Measurements from ENCODE around the gene PAF1. TPM values are rescaled to one million over a fixed set of nuclear protein-coding genes. Genes with fewer than 3 reads are reported as not detected.

The PAF1 gene
- total RNA-seq, 1 experiment from 2014 or later, result 901 TPM

GRCh38 chr19:39347332-39348164, 43.4 kb downstream of the PAF1 start:
- Histone ChIP-seq H3K36me3 (ENCODE audit: control insufficient read depth, insufficient read depth, low read length) (peaks cover 69% of the 10 kb centered on the region), H3K9me3 (ENCODE audit: control insufficient read depth, insufficient read depth, low read depth, low read length) (no peaks in the 10 kb centered on the region), H3K4me3 (ENCODE audit: low read depth in 2 of 2, low read length in 2 of 2) (no peak overlapping the region), H3K4me1 (ENCODE audit: control insufficient read depth, insufficient read depth, low read length) (peaks cover 33% of the 10 kb centered on the region), H3K27ac (ENCODE audit: low read length) (no peak overlapping the region), H3K27me3 (ENCODE audit: control insufficient read depth, insufficient read depth, low read length) (no peaks in the 10 kb centered on the region)
- intact Hi-C loops (cut with micrococcal nuclease; ENCODE audit: unreplicated experiment) (no loop called here), in situ Hi-C loops (cut with HindIII; ENCODE audit: low pct_unique_long_range_greater_than_20kb, low sequenced_read_pairs) (loop anchor here (10.0 kb wide), 1 partner anchor 53 kb away; the partner anchor contains the start of gene IFNL1)
- POLR2A ChIA-PET, result interaction anchor here (0.6 to 3.5 kb wide), 17 partner anchors 8 to 280 kb away, joined by 3 to 17 read pairs (median 5); partner anchors contain the start of genes RPS16 and ZFP36
- DNase-seq (ENCODE audit: low read depth, low spot score), result no peak
- no peak for ATAC-seq
- CTCF ChIA-PET, result interaction anchor here (0.8 to 2.2 kb wide), 6 partner anchors 8 to 135 kb away, joined by 4 to 9 read pairs (median 5); no protein-coding TSS in a partner anchor
- TF ChIP-seq, protein P1, sequence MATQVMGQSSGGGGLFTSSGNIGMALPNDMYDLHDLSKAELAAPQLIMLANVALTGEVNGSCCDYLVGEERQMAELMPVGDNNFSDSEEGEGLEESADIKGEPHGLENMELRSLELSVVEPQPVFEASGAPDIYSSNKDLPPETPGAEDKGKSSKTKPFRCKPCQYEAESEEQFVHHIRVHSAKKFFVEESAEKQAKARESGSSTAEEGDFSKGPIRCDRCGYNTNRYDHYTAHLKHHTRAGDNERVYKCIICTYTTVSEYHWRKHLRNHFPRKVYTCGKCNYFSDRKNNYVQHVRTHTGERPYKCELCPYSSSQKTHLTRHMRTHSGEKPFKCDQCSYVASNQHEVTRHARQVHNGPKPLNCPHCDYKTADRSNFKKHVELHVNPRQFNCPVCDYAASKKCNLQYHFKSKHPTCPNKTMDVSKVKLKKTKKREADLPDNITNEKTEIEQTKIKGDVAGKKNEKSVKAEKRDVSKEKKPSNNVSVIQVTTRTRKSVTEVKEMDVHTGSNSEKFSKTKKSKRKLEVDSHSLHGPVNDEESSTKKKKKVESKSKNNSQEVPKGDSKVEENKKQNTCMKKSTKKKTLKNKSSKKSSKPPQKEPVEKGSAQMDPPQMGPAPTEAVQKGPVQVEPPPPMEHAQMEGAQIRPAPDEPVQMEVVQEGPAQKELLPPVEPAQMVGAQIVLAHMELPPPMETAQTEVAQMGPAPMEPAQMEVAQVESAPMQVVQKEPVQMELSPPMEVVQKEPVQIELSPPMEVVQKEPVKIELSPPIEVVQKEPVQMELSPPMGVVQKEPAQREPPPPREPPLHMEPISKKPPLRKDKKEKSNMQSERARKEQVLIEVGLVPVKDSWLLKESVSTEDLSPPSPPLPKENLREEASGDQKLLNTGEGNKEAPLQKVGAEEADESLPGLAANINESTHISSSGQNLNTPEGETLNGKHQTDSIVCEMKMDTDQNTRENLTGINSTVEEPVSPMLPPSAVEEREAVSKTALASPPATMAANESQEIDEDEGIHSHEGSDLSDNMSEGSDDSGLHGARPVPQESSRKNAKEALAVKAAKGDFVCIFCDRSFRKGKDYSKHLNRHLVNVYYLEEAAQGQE (IDR thresholded peaks at IDR 0.05; ENCODE audit: insufficient read depth in 1 of 2, low read depth in 2 of 2, low read length in 1 of 2), result no peak
- TF ChIP-seq POLR2AphosphoS5 (IDR thresholded peaks at IDR 0.05; ENCODE audit: low read depth, low read length) (no peak), CTCF (IDR thresholded peaks at IDR 0.05) (no peak), TCF7L2 (IDR thresholded peaks at IDR 0.05; ENCODE audit: low read depth, low read length) (no peak), SIN3A (IDR thresholded peaks at IDR 0.05; ENCODE audit: borderline replicate concordance, insufficient read depth, low read depth, low read length) (no peak)
- no TSS peak for BruUV-seq (replicated peaks)

DNA sequence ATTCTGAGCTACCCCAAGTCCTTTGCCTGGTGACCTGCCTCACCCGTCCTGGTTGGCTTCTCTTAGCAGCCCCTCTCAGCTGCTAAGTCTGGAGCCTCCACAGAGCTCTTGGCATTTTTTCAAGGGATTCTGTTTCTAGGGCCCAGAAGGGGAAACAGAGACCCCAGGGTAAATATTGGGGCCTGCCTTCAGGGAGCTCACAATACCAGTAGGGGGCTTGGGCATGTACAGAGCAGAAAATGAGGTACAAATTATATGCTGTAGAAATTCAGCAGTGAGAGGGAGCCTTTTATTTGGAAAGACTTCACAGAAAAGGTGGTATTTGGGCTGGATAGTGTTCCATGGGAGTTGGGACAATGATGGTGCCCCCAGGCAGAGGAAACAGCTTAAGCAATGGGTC, 45.0 kb downstream of the PAF1 start:
- H3K36me3 ChIP-seq (ENCODE audit: control insufficient read depth, insufficient read depth, low read length), result peaks cover 55% of the 10 kb centered on the region
- intact Hi-C loops (cut with micrococcal nuclease; ENCODE audit: unreplicated experiment), result no loop called here
- no peak overlapping the region for H3K27ac ChIP-seq (ENCODE audit: low read length)
- TF ChIP-seq SIN3A (IDR thresholded peaks at IDR 0.05; ENCODE audit: borderline replicate concordance, insufficient read depth, low read depth, low read length), result no peak
- TF ChIP-seq TCF7L2 (IDR thresholded peaks at IDR 0.05; ENCODE audit: low read depth, low read length), result no peak
- TF ChIP-seq, protein P1 (IDR thresholded peaks at IDR 0.05; ENCODE audit: insufficient read depth in 1 of 2, low read depth in 2 of 2, low read length in 1 of 2), result no peak
- TF ChIP-seq POLR2AphosphoS5 (IDR thresholded peaks at IDR 0.05; ENCODE audit: low read depth, low read length), result no peak
- TF ChIP-seq CTCF (IDR thresholded peaks at IDR 0.05), result no peak
- DNase-seq (ENCODE audit: low read depth, low spot score) (no peak), ATAC-seq (no peak)
- H3K4me1 ChIP-seq (ENCODE audit: control insufficient read depth, insufficient read depth, low read length), result peaks cover 35% of the 10 kb centered on the region
- in situ Hi-C loops (cut with HindIII; ENCODE audit: low pct_unique_long_range_greater_than_20kb, low sequenced_read_pairs), result loop anchor here (10.0 kb wide), 1 partner anchor 51 kb away; the partner anchor contains the start of gene IFNL1
- H3K9me3 ChIP-seq (ENCODE audit: control insufficient read depth, insufficient read depth, low read depth, low read length), result no peaks in the 10 kb centered on the region
- H3K27me3 ChIP-seq (ENCODE audit: control insufficient read depth, insufficient read depth, low read length), result no peaks in the 10 kb centered on the region
- BruUV-seq (replicated peaks), result no TSS peak
- POLR2A ChIA-PET, result interaction anchor here (0.5 to 2.5 kb wide), 13 partner anchors 9 to 154 kb away, joined by 3 to 12 read pairs (median 5); partner anchors contain the start of genes MED29, PAF1 and ZFP36
- H3K4me3 ChIP-seq (ENCODE audit: low read depth in 2 of 2, low read length in 2 of 2), result no peak overlapping the region
- CTCF ChIA-PET, result interaction anchor here (0.5 to 1.8 kb wide), 9 partner anchors 10 to 184 kb away, joined by 3 to 9 read pairs (median 3); no protein-coding TSS in a partner anchor
